ENCODE results near the gene BCL3.
"Not testable (repeated sequence)": the region's sequence is repeated elsewhere in the genome, so short reads cannot be mapped to it uniquely, and the experiment has no call there.

Gene BCL3

DNA sequence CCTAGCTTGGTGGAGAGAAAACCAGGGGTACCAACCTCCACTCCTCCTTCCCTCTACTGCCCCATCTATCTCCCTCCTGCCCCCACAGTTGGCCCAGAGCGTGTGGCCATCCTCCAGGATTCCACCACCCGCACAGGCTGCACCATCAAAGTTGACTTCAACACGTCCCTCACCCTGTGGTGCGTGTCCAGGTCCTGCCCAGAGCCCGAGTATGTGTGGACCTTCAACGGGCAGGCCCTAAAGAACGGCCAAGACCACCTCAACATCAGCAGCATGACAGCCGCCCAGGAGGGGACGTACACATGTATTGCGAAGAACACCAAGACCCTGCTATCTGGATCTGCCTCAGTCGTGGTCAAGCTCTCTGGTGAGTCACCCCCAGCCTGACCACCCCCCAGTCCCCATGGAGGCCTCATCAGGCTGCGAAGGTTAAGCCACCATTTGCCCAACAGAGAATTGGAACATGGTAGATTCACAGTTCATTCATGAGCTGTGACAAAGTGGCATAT is 43.0 kb upstream of the BCL3 start:
- DNase-seq (ENCODE audit: low read depth), result no peak
- H3K4me3 ChIP-seq (ENCODE audit: low read depth, low read length), result no peak overlapping the region
- TF ChIP-seq, protein P1, sequence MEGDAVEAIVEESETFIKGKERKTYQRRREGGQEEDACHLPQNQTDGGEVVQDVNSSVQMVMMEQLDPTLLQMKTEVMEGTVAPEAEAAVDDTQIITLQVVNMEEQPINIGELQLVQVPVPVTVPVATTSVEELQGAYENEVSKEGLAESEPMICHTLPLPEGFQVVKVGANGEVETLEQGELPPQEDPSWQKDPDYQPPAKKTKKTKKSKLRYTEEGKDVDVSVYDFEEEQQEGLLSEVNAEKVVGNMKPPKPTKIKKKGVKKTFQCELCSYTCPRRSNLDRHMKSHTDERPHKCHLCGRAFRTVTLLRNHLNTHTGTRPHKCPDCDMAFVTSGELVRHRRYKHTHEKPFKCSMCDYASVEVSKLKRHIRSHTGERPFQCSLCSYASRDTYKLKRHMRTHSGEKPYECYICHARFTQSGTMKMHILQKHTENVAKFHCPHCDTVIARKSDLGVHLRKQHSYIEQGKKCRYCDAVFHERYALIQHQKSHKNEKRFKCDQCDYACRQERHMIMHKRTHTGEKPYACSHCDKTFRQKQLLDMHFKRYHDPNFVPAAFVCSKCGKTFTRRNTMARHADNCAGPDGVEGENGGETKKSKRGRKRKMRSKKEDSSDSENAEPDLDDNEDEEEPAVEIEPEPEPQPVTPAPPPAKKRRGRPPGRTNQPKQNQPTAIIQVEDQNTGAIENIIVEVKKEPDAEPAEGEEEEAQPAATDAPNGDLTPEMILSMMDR (IDR thresholded peaks at IDR 0.05; ENCODE audit: low read depth, low read length, missing control alignments), result no peak

DNA sequence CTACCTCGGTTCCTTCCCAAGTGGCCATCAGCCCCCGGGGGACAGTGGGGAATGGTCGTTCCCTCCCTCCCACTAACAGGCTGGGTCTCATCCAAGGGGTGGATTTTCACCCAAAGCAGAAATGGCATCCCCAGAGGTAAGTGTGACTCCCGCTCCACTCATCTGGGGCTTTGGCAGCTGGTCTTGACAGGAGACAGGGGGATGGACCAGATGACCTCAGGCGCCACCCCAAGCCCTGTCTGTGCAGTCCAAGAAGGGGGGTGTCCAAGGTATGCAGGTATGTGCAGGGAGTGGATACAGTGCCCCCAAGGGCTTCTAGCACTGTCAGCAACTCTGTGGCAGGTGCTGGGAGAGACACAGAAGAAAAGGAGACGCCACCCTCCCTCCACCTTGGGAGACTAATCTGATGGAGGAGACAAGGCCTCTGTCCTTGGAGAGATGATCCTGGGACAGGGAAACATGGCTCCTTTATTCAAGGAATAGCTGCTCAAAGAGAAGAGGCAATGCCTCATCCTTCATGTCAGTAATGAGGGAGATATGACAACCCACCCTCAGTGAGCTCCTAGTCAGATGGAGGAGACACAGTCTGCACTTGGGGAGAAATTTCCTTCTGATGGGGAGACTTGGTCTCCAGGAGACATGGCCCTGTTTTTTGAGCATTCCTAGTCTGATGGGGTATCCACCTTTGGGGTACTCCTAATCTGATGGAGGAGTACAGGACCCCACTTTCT is 41.8 kb upstream of the BCL3 start:
- no peak overlapping the region for H3K4me3 ChIP-seq (ENCODE audit: low read depth, low read length)
- TF ChIP-seq, protein P1 (IDR thresholded peaks at IDR 0.05; ENCODE audit: low read depth, low read length, missing control alignments), result no peak
- no peak for DNase-seq (ENCODE audit: low read depth)

DNA sequence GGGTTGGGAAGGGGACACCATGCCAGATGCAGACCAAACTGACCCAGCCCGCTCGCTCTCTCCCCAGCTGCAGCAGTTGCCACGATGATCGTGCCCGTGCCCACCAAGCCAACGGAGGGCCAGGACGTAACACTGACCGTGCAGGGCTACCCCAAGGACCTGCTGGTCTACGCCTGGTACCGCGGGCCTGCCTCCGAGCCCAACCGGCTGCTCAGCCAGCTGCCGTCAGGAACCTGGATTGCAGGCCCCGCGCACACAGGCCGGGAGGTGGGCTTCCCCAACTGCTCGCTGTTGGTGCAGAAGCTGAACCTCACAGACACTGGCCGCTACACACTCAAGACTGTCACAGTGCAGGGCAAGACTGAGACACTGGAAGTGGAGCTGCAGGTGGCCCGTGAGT is 40.7 kb upstream of the BCL3 start:
- no peak overlapping the region for H3K4me3 ChIP-seq (ENCODE audit: low read depth, low read length)
- TF ChIP-seq, protein P1 (IDR thresholded peaks at IDR 0.05; ENCODE audit: low read depth, low read length, missing control alignments), result no peak
- DNase-seq (ENCODE audit: low read depth), result no peak

DNA sequence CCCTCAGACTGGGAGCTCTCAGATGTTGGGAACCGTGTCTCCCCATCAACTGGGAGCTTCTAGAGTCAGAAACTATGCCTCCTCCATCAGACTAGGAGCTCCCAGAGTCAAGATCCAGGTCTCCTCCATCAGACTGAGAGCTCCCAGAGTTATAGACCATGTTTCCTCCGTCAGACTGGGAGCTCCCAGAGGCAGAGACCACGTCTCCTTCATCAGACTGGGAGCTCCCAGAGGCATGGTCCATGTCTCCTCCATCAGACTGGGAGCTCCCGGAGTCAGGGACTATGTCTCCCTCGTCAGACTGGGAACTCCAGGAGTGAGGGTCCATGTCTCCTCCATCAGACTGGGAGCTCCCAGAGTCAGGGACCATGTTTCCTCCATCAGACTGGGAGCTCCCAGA is 39.6 kb upstream of the BCL3 start:
- no peak for DNase-seq (ENCODE audit: low read depth)
- TF ChIP-seq, protein P1 (IDR thresholded peaks at IDR 0.05; ENCODE audit: low read depth, low read length, missing control alignments), result no peak
- no peak overlapping the region for H3K4me3 ChIP-seq (ENCODE audit: low read depth, low read length)

DNA sequence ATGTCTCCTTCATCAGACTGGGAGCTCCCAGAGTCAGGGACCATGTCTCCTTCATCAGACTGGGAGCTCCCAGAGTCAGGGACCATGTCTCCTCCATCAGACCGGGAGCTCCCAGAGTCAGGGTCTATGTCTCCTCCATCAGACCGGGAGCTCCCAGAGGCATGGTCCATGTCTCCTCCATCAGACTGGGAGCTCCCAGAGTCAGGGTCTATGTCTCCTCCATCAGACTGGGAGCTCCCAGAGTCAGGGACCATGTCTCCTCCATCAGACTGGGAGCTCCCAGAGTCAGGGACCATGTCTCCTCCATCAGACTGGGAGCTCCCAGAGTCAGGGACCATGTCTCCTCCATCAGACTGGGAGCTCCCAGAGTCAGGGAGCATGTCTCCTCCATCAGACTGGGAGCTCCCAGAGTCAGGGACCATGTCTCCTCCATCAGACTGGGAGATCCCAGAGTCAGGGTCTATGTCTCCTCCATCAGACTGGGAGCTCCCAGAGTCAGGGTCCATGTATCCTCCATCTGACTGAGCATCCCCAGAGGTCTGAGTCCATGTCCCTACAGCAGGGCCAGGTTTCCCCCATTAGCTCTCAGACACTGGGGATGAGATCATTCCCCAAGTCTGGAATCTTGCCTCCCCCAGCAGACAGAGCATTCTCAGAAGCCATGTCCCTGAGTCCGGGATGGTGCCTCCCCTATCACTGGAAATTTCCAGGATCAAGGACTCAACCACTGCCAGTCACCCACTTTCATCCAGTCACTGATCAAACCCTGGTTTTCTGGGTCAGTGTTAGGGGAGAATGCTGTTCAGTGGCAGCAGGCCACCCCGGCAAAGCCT is 38.9 kb upstream of the BCL3 start:
- not testable (repeated sequence) for H3K4me3 ChIP-seq (ENCODE audit: low read depth, low read length); DNase-seq (ENCODE audit: low read depth)

DNA sequence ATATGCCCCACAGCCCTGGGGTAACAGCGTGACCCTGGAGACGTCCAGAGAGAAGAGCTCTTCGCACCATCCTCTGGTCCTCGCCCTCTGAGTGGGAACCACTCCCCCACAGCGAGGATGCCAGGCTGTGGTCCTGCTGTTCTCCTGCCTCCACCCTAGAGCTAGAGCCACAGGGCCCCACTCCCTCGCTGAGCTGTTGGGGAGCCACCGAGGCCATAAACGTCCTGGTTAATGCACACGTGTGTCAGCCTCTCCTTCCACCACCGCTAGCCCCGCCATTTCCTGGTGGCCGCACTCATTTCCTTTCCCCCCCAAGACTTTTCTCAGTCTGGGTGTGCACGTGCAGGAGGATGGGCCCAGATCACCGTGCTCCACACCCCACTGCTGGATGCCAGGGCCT is 38.0 kb upstream of the BCL3 start:
- TF ChIP-seq, protein P1 (IDR thresholded peaks at IDR 0.05; ENCODE audit: low read depth, low read length, missing control alignments), result no peak
- DNase-seq (ENCODE audit: low read depth), result no peak
- H3K4me3 ChIP-seq (ENCODE audit: low read depth, low read length), result no peak overlapping the region

DNA sequence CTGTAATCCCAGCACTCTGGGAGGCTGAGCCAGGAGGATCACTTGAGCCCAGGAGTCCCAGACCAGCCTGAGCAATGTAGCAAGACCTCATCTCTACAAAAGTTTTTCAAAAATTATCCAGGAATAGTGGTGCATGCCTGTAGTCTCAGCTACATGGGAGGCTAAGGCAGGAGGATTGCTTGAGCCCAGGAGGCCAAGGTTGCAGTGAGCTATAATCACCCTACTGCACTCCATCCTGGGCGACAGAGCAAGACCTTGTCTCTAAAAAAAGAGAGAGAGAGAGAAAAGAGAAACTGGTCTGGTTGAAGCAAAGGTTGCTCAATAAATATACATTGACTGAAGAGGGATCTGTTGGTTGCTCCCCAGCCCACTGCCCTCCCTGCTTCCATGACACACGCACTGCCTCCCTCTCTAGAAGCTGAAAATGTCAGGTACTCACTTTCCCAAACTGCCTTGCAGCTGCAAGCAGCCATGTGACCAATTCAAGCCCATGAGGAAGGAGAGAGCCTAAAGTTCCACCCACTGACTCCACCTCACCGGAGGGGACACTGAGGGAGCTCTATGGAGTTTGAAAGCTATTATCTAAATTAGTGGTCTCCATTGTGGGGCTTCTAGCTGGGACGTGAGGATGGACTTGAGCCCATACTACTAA is 35.5 kb upstream of the BCL3 start:
- H3K4me3 ChIP-seq (ENCODE audit: low read depth, low read length), result no peak overlapping the region
- TF ChIP-seq, protein P1 (IDR thresholded peaks at IDR 0.05; ENCODE audit: low read depth, low read length, missing control alignments), result no peak
- DNase-seq (ENCODE audit: low read depth), result no peak
